Astrocyte (in vitro differentiated cells and primary cell): ENCODE results near the gene MOSMO.

Experiments used
- CTCF ChIP-seq: IDR thresholded peaks from 2 replicates; pipeline ENCODE4 v1.5.1; 2011; ENCODE audit warnings: low read depth, mild to moderate bottlenecking, inconsistent platforms, low read length, moderate library complexity; ENCODE audit not compliant: insufficient read depth
- EZH2 ChIP-seq: IDR thresholded peaks from 2 replicates; pipeline ENCODE4 v1.6.1; 2012; ENCODE audit warnings: mild to moderate bottlenecking, low read length, inconsistent platforms; ENCODE audit not compliant: insufficient read depth

DNA sequence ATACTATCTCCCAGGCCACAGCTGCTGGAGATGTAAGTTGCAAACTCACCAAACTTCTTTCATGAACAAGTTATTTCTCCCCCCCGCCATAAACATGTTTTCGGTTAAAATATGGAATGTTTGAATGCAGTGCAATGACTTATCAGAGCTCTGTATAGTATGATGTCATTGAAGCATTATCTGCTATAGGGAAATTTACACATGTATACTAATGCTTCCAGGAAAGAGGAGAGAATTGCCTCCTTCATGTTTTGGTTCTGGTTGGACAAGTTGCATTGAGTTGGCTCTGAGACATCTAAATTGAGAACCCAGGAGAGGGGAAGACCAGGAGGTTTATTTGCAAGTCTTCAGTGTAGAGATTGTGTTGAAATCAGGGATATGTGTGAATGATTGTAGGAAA, 34.0 kb upstream of the MOSMO start:
- no peak for TF ChIP-seq CTCF
- no peak for TF ChIP-seq EZH2
